AML-193 (cell line): Measurements from ENCODE around the gene BCL3.

ENCODE experiments used
- DNase-seq, 2 experiments: peaks; one replicate each; lab custom pipeline; 2025; lab: John Stamatoyannopoulos, UW

The BCL3 gene

DNA sequence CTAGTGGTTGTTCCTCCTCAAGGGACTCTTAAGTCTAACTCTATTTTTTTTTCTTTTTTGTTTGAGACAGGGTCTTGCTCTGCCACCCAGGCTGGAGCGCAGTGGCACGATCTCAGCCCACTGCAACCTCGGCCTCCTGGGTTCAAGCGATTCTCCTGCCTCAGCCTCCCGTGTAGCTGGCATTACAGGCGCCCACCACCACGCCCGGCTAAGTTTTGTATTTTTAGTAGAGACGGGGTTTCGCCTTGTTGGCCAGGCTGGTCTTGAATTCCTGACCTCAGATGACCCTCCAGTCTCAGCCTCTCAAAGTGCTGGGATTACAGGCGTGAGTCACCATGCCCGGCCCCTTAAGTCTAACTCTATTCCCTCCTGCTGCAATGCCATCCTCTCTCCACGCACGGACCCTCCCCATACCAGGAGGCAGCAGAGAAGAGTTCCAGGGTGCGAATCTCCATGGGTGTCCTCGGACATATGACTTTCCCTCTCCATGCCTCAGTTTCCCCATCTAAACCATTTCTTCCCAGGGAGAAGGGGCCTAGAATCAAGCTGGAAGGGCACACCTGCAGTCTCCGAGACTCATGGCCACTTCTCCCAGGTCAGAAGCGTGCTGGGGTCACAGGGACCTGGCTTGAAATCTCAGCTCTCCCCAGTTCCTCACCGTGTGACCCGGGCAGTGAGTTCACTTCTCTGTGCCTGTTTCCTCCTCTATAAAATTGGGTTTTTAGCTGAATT, 6.0 kb upstream of the BCL3 start:
- DNase-seq = no peak

DNA sequence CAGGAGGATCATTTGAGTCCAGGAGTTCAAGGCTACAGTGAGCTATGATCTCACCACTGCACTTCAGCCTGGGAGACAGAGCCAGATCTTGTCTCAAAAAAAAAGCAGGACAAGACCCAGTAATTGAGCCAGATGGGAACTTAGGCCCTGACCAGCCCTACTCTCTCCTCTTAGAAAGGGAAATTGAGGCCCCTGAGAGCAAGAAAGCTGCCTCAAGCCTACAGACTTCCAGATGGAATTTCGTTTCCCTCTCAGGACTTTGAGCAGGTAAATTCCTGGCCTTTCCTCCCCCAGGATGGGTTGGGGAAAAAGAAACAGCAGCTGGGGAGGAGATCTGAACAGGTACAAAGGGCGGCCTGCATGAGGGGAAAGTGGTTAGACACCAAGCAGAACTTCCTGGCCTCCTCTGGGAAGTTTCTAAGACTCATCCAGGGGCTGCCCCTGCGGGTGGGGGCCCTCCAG, 3.6 kb upstream of the BCL3 start:
- no peak for DNase-seq

DNA sequence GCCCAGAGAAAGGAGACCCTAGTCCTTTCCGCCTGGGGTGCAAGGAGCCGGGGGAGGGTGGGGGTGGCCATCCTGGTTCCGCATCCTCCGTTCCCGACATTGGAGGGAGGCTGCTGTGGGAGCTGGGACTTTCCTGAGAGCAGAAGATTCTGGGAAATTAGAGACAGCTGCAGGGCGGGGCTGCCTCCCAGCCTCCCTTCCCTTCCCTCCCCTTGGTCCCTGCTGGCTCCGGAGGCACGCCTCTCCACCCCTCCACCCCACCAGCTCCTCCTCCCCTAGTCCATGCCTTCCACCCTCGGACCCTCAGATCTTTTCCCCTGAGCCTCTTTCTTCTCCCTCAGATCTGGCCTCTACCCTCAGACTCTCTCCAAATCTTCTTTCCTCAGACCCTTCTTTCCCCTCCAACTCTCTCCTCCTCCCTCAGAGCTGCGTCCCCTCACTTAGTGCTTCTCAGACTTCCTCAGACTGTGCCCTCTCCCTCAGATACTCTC, 3.1 kb upstream of the BCL3 start:
- no peak for DNase-seq

DNA sequence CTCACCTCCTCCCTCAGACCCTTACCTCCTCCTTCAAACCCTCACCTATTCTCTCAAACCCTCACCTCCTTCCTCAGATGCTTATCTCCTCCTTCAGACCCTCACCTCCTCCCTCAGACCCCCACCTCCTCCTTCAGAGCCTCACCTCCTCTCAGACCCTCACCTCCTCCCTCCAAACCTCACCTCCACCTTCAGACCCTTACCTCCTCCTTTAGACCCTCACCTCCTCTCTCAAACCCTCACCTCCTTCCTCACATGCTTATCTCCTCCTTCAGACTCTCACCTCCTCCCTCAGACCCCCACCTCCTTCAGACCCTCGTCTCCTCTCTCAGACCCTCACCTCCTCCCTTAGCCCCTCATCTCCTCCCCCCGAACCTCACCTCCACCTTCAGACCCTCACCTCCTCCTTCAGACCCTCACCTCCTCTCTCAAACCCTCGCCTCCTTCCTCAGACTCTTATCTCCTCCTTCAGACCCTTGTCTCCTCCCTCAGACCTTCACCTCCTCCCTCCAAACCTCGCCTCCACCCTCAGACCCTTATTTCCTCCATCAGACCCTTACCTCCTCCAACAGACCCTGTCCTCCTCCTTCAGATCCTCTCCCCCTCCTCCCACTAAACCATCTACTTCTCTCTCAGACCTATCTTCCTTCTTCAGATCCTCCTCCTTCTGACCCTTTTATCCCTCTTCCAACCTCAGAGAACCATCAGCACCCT, 2.5 kb upstream of the BCL3 start:
- no peak for DNase-seq

DNA sequence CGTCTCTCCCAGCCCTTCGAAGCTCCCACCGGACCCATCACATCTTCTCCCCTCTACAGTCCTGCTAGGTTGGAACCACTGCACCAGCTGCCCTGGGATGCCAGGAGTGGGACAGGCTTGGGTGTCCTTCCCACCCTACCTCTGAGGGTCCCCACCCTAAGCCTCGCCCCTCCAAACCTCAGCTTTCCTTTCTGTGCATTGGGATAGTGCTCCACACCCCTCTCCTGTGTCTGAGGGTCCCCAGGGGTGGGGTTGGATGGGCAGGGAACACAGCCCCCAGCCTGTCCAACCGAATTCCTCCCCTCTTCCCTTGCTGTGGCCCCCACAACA, 1.9 kb upstream of the BCL3 start:
- no peak for DNase-seq

DNA sequence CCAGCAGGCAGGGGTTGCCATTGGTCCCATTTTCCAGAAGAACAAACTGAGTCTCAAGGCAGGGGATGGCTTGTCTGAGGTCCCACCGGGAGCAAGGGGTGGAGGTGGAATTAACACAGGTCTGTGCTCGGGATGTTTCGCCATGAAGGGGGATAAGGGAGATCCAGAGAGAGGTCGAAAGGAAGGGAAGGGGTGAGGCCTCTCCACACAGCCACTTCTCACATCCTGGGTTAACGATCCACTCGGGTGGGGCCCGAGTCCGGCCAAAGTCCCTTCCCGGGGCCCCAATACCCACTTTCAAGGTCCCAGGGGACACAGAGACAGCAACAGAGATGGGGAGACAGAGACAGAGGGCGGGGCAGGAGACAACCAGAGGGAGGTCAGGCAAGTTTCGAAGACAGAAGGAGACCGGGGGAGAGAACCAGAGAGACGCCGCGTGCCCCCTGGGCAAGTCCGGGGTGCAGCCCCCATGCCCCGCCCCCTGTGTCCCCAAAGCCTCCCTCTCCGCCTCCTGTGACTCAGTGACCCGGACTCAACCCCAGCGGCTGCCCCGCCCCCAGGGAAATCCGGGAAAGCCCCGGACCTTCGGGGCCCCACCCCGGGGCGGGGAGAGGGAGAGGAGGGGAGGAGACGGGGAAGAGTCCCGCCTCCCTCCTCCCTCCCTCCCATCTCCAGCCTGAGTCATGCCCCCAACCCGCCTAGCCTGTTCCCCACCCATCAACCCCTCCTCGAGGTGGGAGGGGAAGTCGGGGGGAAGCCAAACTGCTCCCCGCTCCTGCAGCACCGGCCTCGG, 1.4 kb upstream of the BCL3 start:
- peak; percentile 54 to 71 for DNase-seq

DNA sequence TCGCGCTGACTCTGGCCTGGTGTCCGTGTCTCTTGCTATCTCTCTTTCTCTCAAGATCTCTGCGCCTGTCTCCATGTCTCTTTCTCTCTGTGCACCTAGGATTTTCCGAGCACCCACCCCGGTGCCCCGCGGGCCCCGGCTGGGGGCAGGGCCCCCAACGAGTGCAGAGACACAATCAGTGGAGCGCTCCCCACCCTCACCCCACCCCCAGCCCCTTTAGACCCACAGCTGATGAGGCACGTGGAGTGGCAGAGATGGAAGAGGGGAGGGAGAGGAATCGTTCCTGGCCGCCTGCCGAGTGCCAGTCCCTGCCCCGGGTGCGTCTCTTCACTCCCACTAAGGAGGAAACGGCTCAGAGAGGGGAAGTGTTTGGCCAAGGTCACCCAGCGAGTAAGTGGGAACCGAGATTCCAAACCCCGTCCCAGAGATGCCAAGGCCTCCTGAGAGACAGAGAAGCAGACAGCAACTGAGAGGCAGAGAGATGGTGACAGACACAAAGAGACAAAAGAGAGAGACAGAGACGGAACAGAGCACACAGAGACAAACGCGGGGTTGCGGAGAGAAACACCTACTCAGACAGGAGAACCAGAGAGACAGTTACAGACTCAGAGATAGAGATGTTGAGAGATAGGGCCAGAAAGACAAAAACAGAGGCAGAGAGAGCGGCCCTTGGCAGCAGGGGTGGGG, 626 bp upstream of the BCL3 start:
- DNase-seq = peak; percentile 65 to 69

DNA sequence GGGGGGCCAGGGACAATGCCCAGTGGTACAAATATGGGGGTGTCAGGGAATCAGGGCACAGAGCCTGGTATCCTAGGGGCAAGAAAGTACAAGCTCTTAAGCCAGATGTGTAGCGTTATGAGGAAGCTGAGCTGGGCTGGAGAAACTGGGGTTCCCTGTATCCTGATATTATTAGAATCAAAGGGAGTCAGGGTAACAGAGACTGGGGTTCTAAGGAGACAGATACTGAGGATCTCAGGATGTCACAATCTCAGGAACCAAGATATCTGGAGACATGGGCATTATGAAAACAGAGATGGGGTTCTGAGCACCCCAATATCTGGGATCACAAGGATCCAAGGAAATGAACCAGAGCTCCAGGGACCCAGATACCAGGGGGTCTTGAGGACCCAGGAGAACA, 784 bp downstream of the BCL3 start:
- peak in 1 of 2 experiments; percentile 15 for DNase-seq

DNA sequence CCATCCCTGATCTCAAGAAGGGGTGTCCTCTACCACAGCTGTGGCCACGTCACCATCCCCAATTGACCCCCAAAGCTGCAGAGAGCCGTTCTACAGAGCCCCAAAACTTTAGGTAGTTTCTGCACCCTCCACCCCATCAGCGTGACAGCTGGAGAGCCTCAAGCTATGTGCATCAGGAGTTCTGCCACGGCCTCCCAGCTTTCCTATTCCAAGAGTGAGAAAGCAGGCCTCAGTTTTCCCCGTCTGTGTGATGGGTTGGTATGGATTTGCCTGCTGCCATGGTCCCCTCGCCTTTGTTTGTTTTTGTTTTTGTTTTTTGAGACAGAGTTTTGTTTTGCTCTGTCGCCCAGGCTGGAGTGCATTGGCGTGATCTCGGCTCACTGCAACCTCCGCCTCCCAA, 1.5 kb downstream of the BCL3 start:
- DNase-seq = no peak

DNA sequence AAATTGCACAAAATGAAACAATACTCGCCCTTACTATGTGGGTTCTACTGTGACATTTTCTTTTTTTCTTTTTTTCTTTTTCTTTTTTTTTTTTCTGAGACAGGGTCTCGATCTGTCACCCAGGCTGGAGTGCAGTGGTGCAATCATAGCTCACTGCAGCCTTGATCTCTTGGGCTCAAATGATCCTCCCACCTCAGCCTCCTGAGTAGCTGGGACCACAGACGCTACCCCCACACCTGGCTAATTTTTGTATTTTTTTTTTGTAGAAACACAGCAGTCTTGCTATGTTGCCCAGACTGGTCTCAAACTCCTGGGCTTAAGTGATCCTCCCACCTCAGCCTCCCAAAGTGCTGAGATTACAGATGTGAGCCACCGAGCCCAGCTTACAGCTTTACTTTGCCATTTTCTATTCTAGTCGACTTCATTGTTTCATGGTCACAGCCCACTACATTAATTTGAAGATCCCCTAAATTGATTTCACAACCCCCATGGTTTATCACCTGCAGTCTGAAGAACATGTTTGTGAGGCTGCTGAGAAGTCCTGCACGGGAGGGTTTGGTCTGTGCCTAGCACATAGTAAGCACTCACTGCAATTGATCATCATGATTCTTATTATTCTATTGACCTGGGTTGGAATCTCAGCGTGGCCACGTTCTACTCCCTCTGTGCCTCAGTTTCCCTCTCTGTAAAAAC, 3.8 kb downstream of the BCL3 start:
- DNase-seq = no peak

DNA sequence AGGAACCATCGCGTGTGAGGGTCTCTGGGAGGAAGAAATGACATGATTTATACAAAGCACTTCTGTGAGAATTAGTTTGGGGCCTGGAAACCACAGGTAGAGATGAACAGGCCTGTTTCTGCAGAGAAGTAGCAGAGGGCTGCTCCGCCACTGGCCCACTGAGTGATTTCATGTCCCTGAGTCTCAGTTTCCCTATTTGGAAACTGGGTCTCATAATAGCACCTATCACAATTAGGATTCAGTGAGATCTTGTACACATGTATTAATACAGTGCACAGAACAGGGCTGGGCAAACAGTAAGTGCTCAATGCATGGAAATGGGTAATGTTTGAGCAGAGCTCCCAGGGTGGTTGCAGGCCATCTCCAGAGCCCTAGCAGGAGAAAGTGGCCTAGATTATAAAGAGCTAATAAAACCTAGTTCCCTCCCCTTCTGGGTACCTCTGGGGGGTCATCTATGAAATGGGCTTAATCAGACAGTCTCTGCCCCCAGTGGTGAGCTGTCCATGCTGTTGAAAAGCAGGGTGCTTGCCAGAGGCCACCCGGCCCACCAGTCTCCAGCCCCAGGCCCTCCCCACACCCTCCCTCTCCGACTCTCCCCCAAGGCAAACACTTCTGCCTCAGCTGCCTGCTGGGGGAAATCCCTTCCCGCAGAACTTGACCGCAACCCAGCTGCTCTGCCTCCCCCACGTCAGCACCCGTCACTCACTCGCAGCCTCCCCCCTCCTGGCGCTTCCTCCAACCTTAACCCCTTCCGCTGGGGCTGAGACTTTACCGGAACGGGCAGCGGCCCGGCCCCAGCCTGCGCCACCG, 4.5 kb downstream of the BCL3 start:
- peak; percentile 94 to 97 for DNase-seq

DNA sequence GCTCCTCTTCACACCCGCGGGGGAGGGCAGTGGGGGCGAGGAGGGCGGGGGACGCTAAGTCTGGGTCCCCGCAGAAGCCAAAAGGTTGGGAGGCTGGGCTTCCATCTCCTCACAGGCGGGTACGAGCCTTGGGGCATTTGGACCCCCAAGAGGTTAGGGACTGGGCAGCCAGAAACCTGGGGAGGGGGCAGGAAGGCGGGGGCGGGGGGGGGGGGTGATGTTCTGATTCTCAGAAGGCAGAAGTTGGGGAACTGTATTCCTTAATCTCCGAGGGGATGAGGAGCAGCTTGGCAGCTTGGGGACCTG, 5.1 kb downstream of the BCL3 start:
- DNase-seq = no peak

DNA sequence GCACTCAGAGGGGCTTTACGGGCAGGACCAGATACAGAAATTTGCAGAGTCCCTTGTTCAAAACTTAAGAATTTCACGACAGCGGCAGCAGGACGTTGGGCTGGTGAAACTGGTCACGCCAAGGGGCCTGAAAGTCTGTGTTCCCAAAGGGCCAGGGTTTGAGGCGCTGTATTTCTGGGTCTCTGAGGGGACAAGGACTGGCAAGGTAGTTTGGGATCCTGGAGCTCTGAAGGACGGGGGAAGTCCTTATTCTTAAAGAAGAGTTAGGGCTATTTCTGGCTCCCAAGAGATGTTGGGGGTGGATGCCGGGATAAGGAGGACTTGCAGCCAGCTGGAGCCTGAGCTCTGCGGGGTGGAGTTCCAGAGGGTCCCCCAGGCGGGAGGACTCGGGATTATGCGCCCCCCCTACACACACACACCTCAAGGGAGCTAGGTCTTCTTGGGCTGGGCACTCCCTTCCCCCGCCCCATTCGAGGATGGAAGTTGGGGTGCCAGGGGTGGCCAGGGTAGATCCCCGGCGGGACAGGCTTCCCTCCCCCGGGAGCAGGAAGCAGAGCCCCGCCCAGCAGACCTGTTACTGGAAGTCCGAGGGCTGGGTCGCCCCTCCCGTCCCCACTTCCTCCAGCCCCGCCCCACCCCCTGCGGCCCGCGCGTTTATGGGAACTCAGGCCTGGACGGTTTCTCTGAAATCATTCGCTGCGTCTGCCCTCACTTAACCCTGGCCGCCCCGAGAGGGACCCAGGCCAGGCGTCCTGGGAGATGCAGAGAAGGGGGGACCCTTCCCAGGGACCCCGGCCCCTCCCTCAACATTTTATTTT, 5.6 kb downstream of the BCL3 start:
- DNase-seq = peak; percentile 62 to 80

DNA sequence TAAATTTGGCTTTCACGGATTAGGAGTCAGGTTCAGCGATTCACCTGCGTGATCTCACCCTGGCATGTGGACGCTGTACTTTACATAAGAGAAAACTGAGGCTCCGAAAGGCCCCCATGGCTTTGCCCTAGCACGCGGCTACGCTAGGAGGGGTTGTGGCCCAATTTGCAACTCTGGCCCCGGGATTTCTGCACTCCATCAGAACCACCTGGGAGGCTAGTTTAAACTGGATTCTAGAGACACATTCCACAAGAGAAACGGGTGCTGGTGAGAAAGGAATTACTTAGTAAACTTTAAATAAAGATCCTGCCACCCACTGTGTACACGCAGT, 6.2 kb downstream of the BCL3 start:
- DNase-seq = no peak

DNA sequence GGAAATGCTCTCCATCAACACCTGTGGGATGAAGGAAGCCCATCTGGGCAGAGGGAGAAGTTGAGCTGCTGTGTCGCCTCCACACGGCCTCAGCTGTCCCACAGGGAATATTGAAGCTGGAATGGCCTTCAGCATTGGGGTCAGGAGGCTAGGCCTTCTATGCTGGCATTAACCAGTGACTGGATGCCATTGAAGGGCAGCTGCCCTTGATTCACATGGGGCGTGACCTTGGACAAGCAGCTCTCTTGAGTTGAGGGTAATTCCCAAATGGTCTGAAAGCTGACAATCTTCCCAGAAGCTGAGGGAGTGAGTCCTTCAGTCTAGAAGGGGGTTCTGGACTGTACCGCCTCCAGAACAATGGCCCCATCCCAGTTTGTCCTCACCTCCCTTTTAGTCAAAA, 6.7 kb downstream of the BCL3 start:
- DNase-seq = no peak

DNA sequence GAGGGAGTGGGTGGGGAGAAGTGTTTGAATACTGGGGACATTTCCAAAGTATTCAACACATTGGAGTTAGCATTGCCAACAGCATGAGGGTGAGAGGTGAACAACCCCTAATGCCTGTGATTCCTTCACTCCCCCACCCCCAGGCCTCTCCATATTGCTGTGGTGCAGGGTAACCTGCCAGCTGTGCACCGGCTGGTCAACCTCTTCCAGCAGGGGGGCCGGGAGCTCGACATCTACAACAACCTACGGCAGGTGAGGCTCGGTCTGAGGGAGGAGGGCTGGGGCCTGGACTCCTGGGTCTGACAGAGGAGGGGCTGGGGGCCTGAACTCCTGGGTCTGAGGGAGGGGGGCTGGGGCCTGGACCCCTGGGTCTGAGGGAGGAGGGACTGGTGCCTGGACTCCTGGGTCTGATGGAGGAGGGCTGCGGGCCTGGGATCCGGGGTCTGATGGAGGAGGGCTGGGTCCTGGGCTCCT, 7.6 kb downstream of the BCL3 start:
- no peak for DNase-seq

DNA sequence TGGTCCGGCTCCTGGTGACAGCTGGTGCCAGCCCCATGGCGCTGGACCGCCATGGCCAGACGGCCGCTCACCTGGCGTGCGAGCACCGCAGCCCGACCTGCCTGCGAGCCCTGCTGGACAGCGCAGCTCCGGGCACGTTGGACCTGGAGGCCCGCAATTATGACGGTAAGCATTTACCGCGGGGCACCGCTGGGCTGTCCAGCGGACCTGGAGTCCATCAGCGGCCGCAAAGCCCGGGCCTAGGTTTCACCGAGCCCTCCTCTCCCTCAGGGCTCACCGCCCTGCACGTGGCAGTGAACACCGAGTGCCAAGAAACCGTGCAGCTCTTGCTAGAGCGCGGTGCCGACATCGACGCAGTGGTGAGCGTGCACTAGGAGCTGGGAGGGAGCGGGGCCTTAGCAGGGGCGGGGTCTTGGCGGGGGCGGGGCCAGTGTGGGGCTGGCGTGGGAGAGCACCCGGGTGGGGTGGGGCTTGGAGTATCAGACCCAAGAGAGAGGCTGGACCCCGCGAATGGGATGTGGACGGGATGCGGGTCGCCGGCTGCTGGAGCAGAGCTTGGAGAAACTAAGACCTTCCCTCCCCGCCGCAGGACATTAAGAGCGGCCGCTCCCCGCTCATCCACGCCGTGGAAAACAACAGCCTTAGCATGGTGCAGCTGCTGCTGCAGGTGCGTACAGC, 8.7 kb downstream of the BCL3 start:
- no peak for DNase-seq

DNA sequence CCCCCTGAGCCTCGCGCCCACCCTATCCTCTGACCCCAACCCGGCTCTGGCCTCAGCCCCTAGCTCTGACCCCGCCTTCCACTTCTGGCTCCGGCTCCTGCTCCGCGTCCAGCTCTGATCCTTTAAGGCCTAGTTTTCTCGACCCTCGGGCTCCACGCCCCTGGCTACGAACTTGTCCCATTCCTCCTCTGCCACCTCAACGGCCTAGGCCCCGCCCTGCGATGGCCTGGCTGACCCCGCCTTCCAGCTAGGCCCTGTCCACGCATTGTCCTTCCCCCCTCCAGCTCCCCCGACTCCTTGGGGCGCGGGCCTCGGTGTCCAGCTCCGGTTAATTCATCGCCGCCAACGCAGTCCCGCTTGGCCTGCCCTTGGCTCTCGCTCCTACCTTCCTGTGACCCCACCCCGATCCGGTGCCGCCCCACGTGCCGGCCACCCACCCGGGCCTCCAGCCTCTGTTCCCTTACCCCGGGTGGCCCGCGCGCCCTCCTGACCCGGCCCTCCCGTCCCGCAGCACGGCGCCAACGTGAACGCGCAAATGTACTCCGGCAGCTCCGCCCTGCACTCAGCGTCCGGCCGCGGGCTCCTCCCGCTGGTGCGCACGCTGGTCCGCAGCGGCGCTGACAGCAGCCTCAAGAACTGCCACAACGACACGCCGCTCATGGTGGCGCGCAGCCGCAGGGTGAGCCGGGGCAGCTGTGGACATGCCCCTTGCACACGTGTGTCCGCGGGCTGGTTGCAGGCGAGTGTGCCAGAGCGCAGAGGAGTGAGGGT, 9.4 kb downstream of the BCL3 start:
- no peak for DNase-seq

DNA sequence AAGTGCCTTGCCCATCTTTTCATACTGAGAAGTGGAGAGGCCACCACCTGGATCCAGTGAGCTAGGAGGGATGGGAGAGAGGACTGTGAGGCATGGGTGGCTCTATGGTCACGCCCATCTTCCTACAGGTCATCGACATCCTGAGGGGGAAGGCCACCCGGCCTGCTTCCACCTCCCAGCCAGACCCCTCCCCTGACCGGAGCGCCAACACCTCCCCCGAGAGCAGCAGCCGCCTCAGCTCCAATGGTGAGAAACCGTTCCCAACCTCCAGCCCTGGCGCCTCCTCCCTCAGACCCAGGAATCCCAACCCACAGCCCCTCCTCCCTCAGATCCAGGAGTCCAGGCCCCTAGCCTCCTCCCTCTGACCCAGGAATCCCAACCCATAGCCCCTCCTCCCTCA, 10.1 kb downstream of the BCL3 start:
- DNase-seq = no peak
